ENCODE measurements around the gene MAP4K4. TPM values are rescaled to one million over a fixed set of nuclear protein-coding genes. Genes with fewer than 3 reads are reported as not detected.

The MAP4K4 gene
- total RNA-seq, 1 experiment from 2014 or later, result 133 TPM

GRCh38 chr2:101902169-101902568, 204.7 kb downstream of the MAP4K4 start:
- no peak overlapping the region for H2AFZ ChIP-seq (ENCODE audit: low read length)
- no peak for TF ChIP-seq EZH2 (IDR thresholded peaks at IDR 0.05; ENCODE audit: low read length, unreplicated experiment)
- TF ChIP-seq, protein P1, sequence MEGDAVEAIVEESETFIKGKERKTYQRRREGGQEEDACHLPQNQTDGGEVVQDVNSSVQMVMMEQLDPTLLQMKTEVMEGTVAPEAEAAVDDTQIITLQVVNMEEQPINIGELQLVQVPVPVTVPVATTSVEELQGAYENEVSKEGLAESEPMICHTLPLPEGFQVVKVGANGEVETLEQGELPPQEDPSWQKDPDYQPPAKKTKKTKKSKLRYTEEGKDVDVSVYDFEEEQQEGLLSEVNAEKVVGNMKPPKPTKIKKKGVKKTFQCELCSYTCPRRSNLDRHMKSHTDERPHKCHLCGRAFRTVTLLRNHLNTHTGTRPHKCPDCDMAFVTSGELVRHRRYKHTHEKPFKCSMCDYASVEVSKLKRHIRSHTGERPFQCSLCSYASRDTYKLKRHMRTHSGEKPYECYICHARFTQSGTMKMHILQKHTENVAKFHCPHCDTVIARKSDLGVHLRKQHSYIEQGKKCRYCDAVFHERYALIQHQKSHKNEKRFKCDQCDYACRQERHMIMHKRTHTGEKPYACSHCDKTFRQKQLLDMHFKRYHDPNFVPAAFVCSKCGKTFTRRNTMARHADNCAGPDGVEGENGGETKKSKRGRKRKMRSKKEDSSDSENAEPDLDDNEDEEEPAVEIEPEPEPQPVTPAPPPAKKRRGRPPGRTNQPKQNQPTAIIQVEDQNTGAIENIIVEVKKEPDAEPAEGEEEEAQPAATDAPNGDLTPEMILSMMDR (conservative IDR thresholded peaks at IDR 0.05; ENCODE audit: low read depth, low read length), result no peak
- no peak for TF ChIP-seq EZH2phosphoT487 (IDR thresholded peaks at IDR 0.05; ENCODE audit: borderline replicate concordance, low read length)
- H3K9ac ChIP-seq (ENCODE audit: low read length), result no peak overlapping the region
- peaks cover 8% of the 10 kb centered on the region for H3F3A ChIP-seq (ENCODE audit: low read length, unreplicated experiment)
- no peaks in the 10 kb centered on the region for H3K9me3 ChIP-seq (ENCODE audit: low read length)
- no peaks in the 10 kb centered on the region for H3K79me2 ChIP-seq (ENCODE audit: low read length)
- no peaks in the 10 kb centered on the region for H3K9me2 ChIP-seq (replicated peaks; ENCODE audit: low read length)
- H3K4me3 ChIP-seq (ENCODE audit: low read length), result no peak overlapping the region
- H4K20me1 ChIP-seq (ENCODE audit: low read length), result no peaks in the 10 kb centered on the region
- peaks cover 9% of the 10 kb centered on the region; the same call in 1 of the 2 replicates for H3K36me3 ChIP-seq (ENCODE audit: low read depth, low read length)
- H3K27ac ChIP-seq (ENCODE audit: low read length), result no peak overlapping the region
- no peaks in the 10 kb centered on the region for H3K27me3 ChIP-seq (ENCODE audit: low read length)
- no peak overlapping the region for H3K4me2 ChIP-seq (ENCODE audit: low read length)
- peaks cover 18% of the 10 kb centered on the region for H3K4me1 ChIP-seq (ENCODE audit: insufficient read depth, low read length)
- BruUV-seq (replicated peaks), result no TSS peak
- ATAC-seq (no peak), DNase-seq (no peak)
- intact Hi-C loops (cut with micrococcal nuclease), result loop anchor here (5.0 kb wide), 1 partner anchor 80 kb away; no protein-coding TSS in a partner anchor
- CTCF ChIA-PET, result no interaction called here
- POLR2A ChIA-PET (ENCODE audit: unreplicated experiment), result no interaction called here

GRCh38 chr2:101904916-101905315, 207.4 kb downstream of the MAP4K4 start:
- ChIA-PET POLR2A (ENCODE audit: unreplicated experiment) (interaction anchor here (0.7 kb wide), 1 partner anchor 78 kb away, joined by 3 read pairs; no protein-coding TSS in a partner anchor), CTCF (no interaction called here)
- no peaks in the 10 kb centered on the region for H3F3A ChIP-seq (ENCODE audit: low read length, unreplicated experiment)
- H3K27me3 ChIP-seq (ENCODE audit: low read length), result no peaks in the 10 kb centered on the region
- H3K36me3 ChIP-seq (ENCODE audit: low read depth, low read length), result no peaks in the 10 kb centered on the region
- no peak overlapping the region for H2AFZ ChIP-seq (ENCODE audit: low read length)
- H3K4me2 ChIP-seq (ENCODE audit: low read length), result no peak overlapping the region
- no TSS peak for BruUV-seq (replicated peaks)
- DNase-seq, result no peak
- no peaks in the 10 kb centered on the region for H3K9me3 ChIP-seq (ENCODE audit: low read length)
- no peak overlapping the region for H3K9ac ChIP-seq (ENCODE audit: low read length)
- no peaks in the 10 kb centered on the region for H4K20me1 ChIP-seq (ENCODE audit: low read length)
- no peaks in the 10 kb centered on the region for H3K79me2 ChIP-seq (ENCODE audit: low read length)
- no peaks in the 10 kb centered on the region for H3K9me2 ChIP-seq (replicated peaks; ENCODE audit: low read length)
- H3K4me1 ChIP-seq (ENCODE audit: insufficient read depth, low read length), result peaks cover 8% of the 10 kb centered on the region
- H3K27ac ChIP-seq (ENCODE audit: low read length), result no peak overlapping the region
- no peak for ATAC-seq
- intact Hi-C loops (cut with micrococcal nuclease), result loop anchor here (5.0 kb wide), 1 partner anchor 77 kb away; no protein-coding TSS in a partner anchor
- TF ChIP-seq, protein P1 (conservative IDR thresholded peaks at IDR 0.05; ENCODE audit: low read depth, low read length), result no peak
- no peak for TF ChIP-seq EZH2phosphoT487 (IDR thresholded peaks at IDR 0.05; ENCODE audit: borderline replicate concordance, low read length)
- no peak for TF ChIP-seq EZH2 (IDR thresholded peaks at IDR 0.05; ENCODE audit: low read length, unreplicated experiment)
- H3K4me3 ChIP-seq (ENCODE audit: low read length), result no peak overlapping the region

DNA sequence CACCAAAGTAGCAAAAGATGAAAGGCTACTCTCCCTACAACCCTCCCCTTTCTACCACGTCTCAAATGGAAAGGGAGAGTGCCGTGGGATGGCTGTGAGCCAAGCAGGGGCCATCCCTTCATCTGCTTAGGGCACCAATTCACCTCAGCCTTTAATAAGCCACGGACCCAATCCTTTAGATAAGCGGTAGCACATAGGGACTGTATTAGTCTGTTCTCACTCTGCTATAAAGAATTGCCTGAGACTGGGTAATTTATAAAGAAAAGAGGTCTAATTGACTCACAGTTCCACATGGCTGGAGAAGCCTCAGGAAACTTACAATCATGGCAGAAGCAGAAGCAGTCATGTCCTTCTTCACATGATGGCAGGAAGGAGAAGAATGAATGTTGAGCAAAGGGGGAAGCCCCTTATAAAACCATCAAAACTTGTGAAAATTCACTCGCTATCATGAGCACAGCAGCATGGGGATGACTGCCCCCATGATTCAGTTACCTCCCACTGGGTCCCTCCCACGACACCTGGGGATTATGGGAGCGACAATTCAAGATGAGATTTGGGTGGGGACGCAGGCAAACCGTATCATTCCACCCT, 208.3 kb downstream of the MAP4K4 start:
- no TSS peak for BruUV-seq (replicated peaks)
- POLR2A ChIA-PET (ENCODE audit: unreplicated experiment), result no interaction called here
- Histone ChIP-seq H3K9me3 (ENCODE audit: low read length) (no peaks in the 10 kb centered on the region), H3K4me3 (ENCODE audit: low read length) (no peak overlapping the region), H3F3A (ENCODE audit: low read length, unreplicated experiment) (no peaks in the 10 kb centered on the region), H3K27me3 (ENCODE audit: low read length) (no peaks in the 10 kb centered on the region), H3K4me2 (ENCODE audit: low read length) (no peak overlapping the region), H2AFZ (ENCODE audit: low read length) (no peak overlapping the region), H4K20me1 (ENCODE audit: low read length) (no peaks in the 10 kb centered on the region), H3K9me2 (replicated peaks; ENCODE audit: low read length) (no peaks in the 10 kb centered on the region), H3K27ac (ENCODE audit: low read length) (no peak overlapping the region), H3K9ac (ENCODE audit: low read length) (no peak overlapping the region), H3K79me2 (ENCODE audit: low read length) (no peaks in the 10 kb centered on the region), H3K36me3 (ENCODE audit: low read depth, low read length) (no peaks in the 10 kb centered on the region), H3K4me1 (ENCODE audit: insufficient read depth, low read length) (no peaks in the 10 kb centered on the region)
- intact Hi-C loops (cut with micrococcal nuclease), result no loop called here
- CTCF ChIA-PET, result no interaction called here
- TF ChIP-seq EZH2phosphoT487 (IDR thresholded peaks at IDR 0.05; ENCODE audit: borderline replicate concordance, low read length) (no peak), EZH2 (IDR thresholded peaks at IDR 0.05; ENCODE audit: low read length, unreplicated experiment) (no peak)
- TF ChIP-seq, protein P1 (conservative IDR thresholded peaks at IDR 0.05; ENCODE audit: low read depth, low read length), result no peak
- no peak for DNase-seq
- ATAC-seq, result no peak

Measured in PC-3 (cell line).